BJ (cell line): Measurements from ENCODE around the gene DNAAF1. TPM values are rescaled to one million over a fixed set of nuclear protein-coding genes. Genes with fewer than 3 reads are reported as not detected.

Source experiments
- CTCF ChIA-PET: fragments of 350-600 bp; formaldehyde crosslinking; extraction: SDS; loops from one replicate; lab custom pipeline; 2021; ENCODE audit warnings: antibody characterized with exemption, inconsistent platforms; lab: Yijun Ruan, JAX
- POLR2A ChIA-PET: fragments of 300-600 bp; sonication (Branson Sonifier 250); formaldehyde crosslinking; extraction: SDS; loops from one replicate; lab custom pipeline; 2021; ENCODE audit warnings: antibody characterized with exemption; lab: Charles Lee
- DNase-seq: peaks from one replicate; pipeline ENCODE4 v3.0.0-alpha.2; 2011; ENCODE audit warnings: low read depth
- H3K27me3 ChIP-seq: 2 replicates; pipeline ENCODE4 v1.6.0; 2011; ENCODE audit warnings: low read length; ENCODE audit not compliant: control insufficient read depth, insufficient read depth
- H3K36me3 ChIP-seq: 2 replicates; pipeline ENCODE4 v1.5.1; 2011; ENCODE audit warnings: low read length; ENCODE audit not compliant: control insufficient read depth, insufficient read depth
- H3K4me3 ChIP-seq: 2 replicates; pipeline ENCODE4 v1.5.1; 2011; ENCODE audit warnings: low read depth, mild to moderate bottlenecking, control low read depth, low read length
- CTCF ChIP-seq: IDR thresholded peaks from 2 replicates; pipeline ENCODE4 v1.5.1; 2011; ENCODE audit warnings: low read depth, mild to moderate bottlenecking, control low read depth, inconsistent platforms, low read length, moderate library complexity; ENCODE audit not compliant: insufficient read depth
- polyA plus RNA-seq: library from polyadenylated mRNA; depleted of rRNA; stranded (reverse); fragments of >200 nt; gene quantifications from 2 replicates; pipeline ENCODE4 v1.2.3, GENCODE V29; 2011

DNAAF1 gene
- polyA plus RNA-seq, 1 experiment, result not detected

DNA sequence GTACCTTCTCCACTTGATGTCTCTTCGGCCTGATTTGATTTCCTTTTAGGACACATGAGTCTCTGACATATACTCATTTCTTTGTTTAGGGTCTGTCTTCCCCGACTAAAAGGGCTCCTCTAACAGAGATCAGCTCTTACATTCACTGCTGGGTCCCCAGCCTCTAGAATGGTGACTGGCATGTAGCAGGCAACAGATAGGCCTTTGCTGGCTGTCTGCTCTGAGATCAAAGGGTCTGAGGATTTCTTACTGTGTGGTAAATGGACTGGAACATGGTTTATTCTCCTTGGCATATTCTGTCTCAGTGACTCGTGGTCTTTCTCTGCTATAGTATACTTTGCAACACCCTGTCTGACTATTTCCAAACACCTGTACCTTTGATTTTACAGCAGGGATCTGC lies 16.7 kb downstream of the DNAAF1 start:
- POLR2A ChIA-PET, result no interaction called here
- no peak for DNase-seq
- Histone ChIP-seq H3K4me3 (no peak overlapping the region), H3K36me3 (no peaks in the 10 kb centered on the region), H3K27me3 (peaks cover 10% of the 10 kb centered on the region)
- CTCF ChIA-PET, result interaction anchor here (1.4 kb wide), 1 partner anchor 25 kb away, joined by 5 read pairs; the partner anchor contains the start of gene TAF1C
- TF ChIP-seq CTCF, result no peak

- Histone ChIP-seq H3K27me3 (peaks cover 7% of the 10 kb centered on the region), H3K4me3 (no peak overlapping the region), H3K36me3 (no peaks in the 10 kb centered on the region)
- ChIA-PET CTCF (interaction anchor here (1.5 kb wide), 1 partner anchor 11 kb away, joined by 5 read pairs; no protein-coding TSS in a partner anchor), POLR2A (interaction anchor here (0.6 kb wide), 1 partner anchor 40 kb away, joined by 5 read pairs; no protein-coding TSS in a partner anchor)
- no peak for TF ChIP-seq CTCF
- no peak for DNase-seq
Measured at GRCh38 chr16:84165746-84166145, 20.6 kb downstream of the DNAAF1 start.

- H3K4me3 ChIP-seq, result no peak overlapping the region
- no peak for DNase-seq
- TF ChIP-seq CTCF, result no peak
- peaks cover 4% of the 10 kb centered on the region for H3K27me3 ChIP-seq
- ChIA-PET CTCF (interaction anchor here (1.0 to 1.8 kb wide), 4 partner anchors 10 to 20 kb away, joined by 3 to 6 read pairs (median 6); partner anchors contain the start of gene TAF1C), POLR2A (no interaction called here)
- H3K36me3 ChIP-seq, result no peaks in the 10 kb centered on the region
Measured at GRCh38 chr16:84166796-84167695, 21.9 kb downstream of the DNAAF1 start.

DNA sequence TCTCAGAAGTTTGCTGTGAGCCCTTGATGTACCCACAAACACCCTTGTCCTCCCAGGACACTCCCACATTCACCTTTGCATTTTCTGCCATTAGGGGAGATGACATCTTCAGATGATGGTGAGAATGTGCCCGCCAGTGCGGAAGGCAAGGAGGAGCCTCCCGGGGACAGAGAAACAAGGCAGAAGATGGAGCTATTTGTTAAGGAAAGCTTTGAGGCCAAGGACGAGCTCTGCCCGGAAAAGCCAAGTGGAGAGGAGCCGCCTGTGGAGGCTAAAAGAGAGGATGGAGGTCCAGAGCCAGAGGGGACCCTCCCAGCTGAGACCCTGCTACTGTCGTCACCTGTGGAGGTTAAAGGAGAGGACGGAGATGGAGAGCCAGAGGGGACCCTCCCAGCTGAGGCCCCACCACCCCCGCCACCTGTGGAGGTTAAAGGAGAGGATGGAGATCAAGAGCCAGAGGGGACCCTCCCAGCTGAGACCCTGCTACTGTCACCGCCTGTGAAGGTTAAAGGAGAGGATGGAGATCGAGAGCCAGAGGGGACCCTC lies 24.7 kb downstream of the DNAAF1 start:
- POLR2A ChIA-PET, result no interaction called here
- peaks cover 2% of the 10 kb centered on the region for H3K27me3 ChIP-seq
- no peak overlapping the region for H3K4me3 ChIP-seq
- CTCF ChIA-PET, result interaction anchor here (1.0 to 1.2 kb wide), 2 partner anchors 14 to 17 kb away, joined by 4 read pairs; partner anchors contain the start of gene TAF1C
- no peak for DNase-seq
- no peak for TF ChIP-seq CTCF
- no peaks in the 10 kb centered on the region for H3K36me3 ChIP-seq

DNA sequence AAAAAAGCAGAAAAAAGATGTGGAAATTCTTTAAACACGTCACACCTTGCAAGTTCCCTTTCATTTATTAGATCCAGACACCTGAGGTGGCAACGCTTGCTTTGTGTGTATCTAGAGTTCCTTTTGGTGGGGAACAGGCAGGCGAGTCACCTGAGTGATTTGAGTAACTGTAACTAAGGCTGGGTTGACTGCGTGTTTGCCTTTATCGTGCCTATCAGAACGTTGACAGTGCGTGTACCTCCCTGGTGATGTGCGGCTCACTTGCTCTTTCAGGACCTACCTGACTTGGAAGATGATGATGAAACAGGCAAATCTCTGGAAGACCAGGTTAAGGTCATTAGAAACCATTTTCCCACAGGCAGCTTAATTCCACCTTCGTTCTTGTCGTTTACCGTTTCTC lies 29.3 kb downstream of the DNAAF1 start:
- H3K27me3 ChIP-seq, result no peaks in the 10 kb centered on the region
- POLR2A ChIA-PET, result no interaction called here
- CTCF ChIA-PET, result interaction anchor here (1.0 to 4.8 kb wide), 2 partner anchors 12 to 13 kb away, joined by 5 to 42 read pairs; partner anchors contain the start of gene TAF1C

More for the DNA sequence above, 29.3 kb downstream of the DNAAF1 start:
- TF ChIP-seq CTCF, result no peak
- DNase-seq, result no peak
- Histone ChIP-seq H3K4me3 (no peak overlapping the region), H3K36me3 (peaks cover 5% of the 10 kb centered on the region; the same call in 1 of the 2 replicates)
